Measurements from ENCODE around the gene REST. TPM values are rescaled to one million over a fixed set of nuclear protein-coding genes. Genes with fewer than 3 reads are reported as not detected.

REST gene
- total RNA-seq, 1 donor from 2014 or later: 57.4 TPM

- no peak overlapping the region for H3K4me3 Mint-ChIP-seq (ENCODE audit: unreplicated experiment)
- H3K4me1 Mint-ChIP-seq (ENCODE audit: low read depth): peaks cover 24% of the 10 kb centered on the region
- no peak for DNase-seq (ENCODE audit: low spot score)
- H3K9me3 Mint-ChIP-seq (ENCODE audit: low read depth): no peaks in the 10 kb centered on the region
- H3K27me3 Mint-ChIP-seq (ENCODE audit: low read depth): no peaks in the 10 kb centered on the region
- no peak overlapping the region for H3K27ac Mint-ChIP-seq (ENCODE audit: unreplicated experiment)
- TF ChIP-seq CTCF (IDR thresholded peaks at IDR 0.05): no peak
- H3K36me3 Mint-ChIP-seq (ENCODE audit: low read depth): peaks cover 1% of the 10 kb centered on the region
These were observed 1.9 kb upstream of the REST start for GRCh38 chr4:56905796-56906195.

- Mint-ChIP-seq H3K4me1 (ENCODE audit: low read depth) (peaks cover 34% of the 10 kb centered on the region), H3K9me3 (ENCODE audit: low read depth) (no peaks in the 10 kb centered on the region), H3K27me3 (ENCODE audit: low read depth) (no peaks in the 10 kb centered on the region), H3K36me3 (ENCODE audit: low read depth) (peaks cover 4% of the 10 kb centered on the region), H3K4me3 (ENCODE audit: unreplicated experiment) (peak overlapping the region; percentile 81), H3K27ac (ENCODE audit: unreplicated experiment) (peak overlapping the region; percentile 83)
- no peak for TF ChIP-seq CTCF (IDR thresholded peaks at IDR 0.05)
- DNase-seq (ENCODE audit: low spot score): no peak
These were observed 959 bp upstream of the REST start for GRCh38 chr4:56906489-56907393.

- no peak for DNase-seq (ENCODE audit: low spot score)
- TF ChIP-seq CTCF (IDR thresholded peaks at IDR 0.05): peak; percentile 35
- H3K4me1 Mint-ChIP-seq (ENCODE audit: low read depth): peaks cover 40% of the 10 kb centered on the region
These were observed 746 bp downstream of the REST start for GRCh38 chr4:56908206-56909085.

GRCh38 chr4:56909086-56909894 is 1.6 kb downstream of the REST start:
- peaks cover 43% of the 10 kb centered on the region for H3K4me1 Mint-ChIP-seq (ENCODE audit: low read depth)
- DNase-seq (ENCODE audit: low spot score): no peak
- peaks cover 4% of the 10 kb centered on the region for H3K36me3 Mint-ChIP-seq (ENCODE audit: low read depth)
- peak overlapping the region; percentile 95 for H3K27ac Mint-ChIP-seq (ENCODE audit: unreplicated experiment)
- H3K4me3 Mint-ChIP-seq (ENCODE audit: unreplicated experiment): peak overlapping the region; percentile 91
- no peaks in the 10 kb centered on the region for H3K27me3 Mint-ChIP-seq (ENCODE audit: low read depth)
- no peak for TF ChIP-seq CTCF (IDR thresholded peaks at IDR 0.05)
- no peaks in the 10 kb centered on the region for H3K9me3 Mint-ChIP-seq (ENCODE audit: low read depth)

More at GRCh38 chr4:56908206-56909085, 746 bp downstream of the REST start:
- Mint-ChIP-seq H3K4me3 (ENCODE audit: unreplicated experiment) (peak overlapping the region; percentile 91), H3K36me3 (ENCODE audit: low read depth) (peaks cover 4% of the 10 kb centered on the region), H3K27ac (ENCODE audit: unreplicated experiment) (peak overlapping the region; percentile 95), H3K27me3 (ENCODE audit: low read depth) (no peaks in the 10 kb centered on the region), H3K9me3 (ENCODE audit: low read depth) (no peaks in the 10 kb centered on the region)

All from chondrocyte (in vitro differentiated cells).